OCI-LY1 (cell line): ENCODE data around the gene BACH2.

Source experiments
- H2AFZ ChIP-seq: fragments of 200-600 bp; sonication (generic), shearing (Covaris generic); 2 replicates; pipeline ENCODE4 v1.6.0; 2014; ENCODE audit warnings: antibody characterized with exemption, mild to moderate bottlenecking, low read length
- H3F3A ChIP-seq: fragments of 200-600 bp; sonication (generic), shearing (Covaris generic); 2 replicates; pipeline ENCODE4 v1.6.0; 2014; ENCODE audit warnings: mild to moderate bottlenecking, antibody characterized with exemption, low read length, moderate library complexity; ENCODE audit not compliant: insufficient read depth
- H3K27ac ChIP-seq: fragments of 200-600 bp; sonication (generic); 2 replicates; pipeline ENCODE4 v1.5.1; 2014; ENCODE audit warnings: low read length, mixed run types, mild to moderate bottlenecking, low read depth; ENCODE audit not compliant: poor library complexity, severe bottlenecking
- H3K27me3 ChIP-seq: fragments of 200-600 bp; sonication (generic); 2 replicates; pipeline ENCODE4 v1.6.0; 2014; ENCODE audit warnings: antibody characterized with exemption, mild to moderate bottlenecking, low read length, moderate library complexity; ENCODE audit not compliant: insufficient read depth
- H3K36me3 ChIP-seq: fragments of 200-600 bp; sonication (generic); 2 replicates; pipeline ENCODE4 v1.6.1; 2014; ENCODE audit warnings: mild to moderate bottlenecking, antibody characterized with exemption, low read length, moderate library complexity, mixed read lengths; ENCODE audit not compliant: insufficient read depth
- H3K4me1 ChIP-seq: fragments of 200-600 bp; sonication (generic); 2 replicates; pipeline ENCODE4 v1.5.1; 2014; ENCODE audit warnings: mild to moderate bottlenecking, low read length, moderate library complexity; ENCODE audit not compliant: insufficient read depth, severe bottlenecking
- H3K4me2 ChIP-seq: fragments of 200-600 bp; sonication (generic), shearing (Covaris generic); 2 replicates; pipeline ENCODE4 v1.6.1; 2014; ENCODE audit warnings: low read length
- H3K4me3 ChIP-seq: fragments of 200-600 bp; sonication (generic); 2 replicates; pipeline ENCODE4 v1.5.1; 2014; ENCODE audit warnings: low read length, low read depth, mild to moderate bottlenecking, mixed read lengths; ENCODE audit not compliant: poor library complexity, severe bottlenecking
- H3K79me2 ChIP-seq: fragments of 200-600 bp; shearing (Covaris generic); 2 replicates; pipeline ENCODE4 v1.6.1; 2016; ENCODE audit warnings: mixed run types, low read length, mixed read lengths; ENCODE audit not compliant: insufficient read depth
- H3K9ac ChIP-seq: fragments of 200-600 bp; sonication (generic), shearing (Covaris generic); 2 replicates; pipeline ENCODE4 v1.6.1; 2014; ENCODE audit warnings: mild to moderate bottlenecking, low read length, mixed read lengths
- H3K9me2 ChIP-seq: fragments of 200-600 bp; sonication (generic), shearing (Covaris generic); 2 replicates; pipeline ENCODE4 v1.6.1; 2014; ENCODE audit warnings: low read depth, mild to moderate bottlenecking, low read length, mixed read lengths
- H3K9me3 ChIP-seq: fragments of 200-600 bp; shearing (Covaris generic); 2 replicates; pipeline ENCODE4 v1.6.1; 2014; ENCODE audit warnings: low read length, mixed read lengths
- H4K20me1 ChIP-seq: fragments of 200-600 bp; sonication (generic), shearing (Covaris generic); 2 replicates; pipeline ENCODE4 v1.6.0; 2016; ENCODE audit warnings: mild to moderate bottlenecking, low read length; ENCODE audit not compliant: insufficient read depth
- EZH2 ChIP-seq: fragments of 200-600 bp; sonication (generic), shearing (Covaris generic); IDR thresholded peaks from 2 replicates; pipeline ENCODE4 v1.8.0; 2017; ENCODE audit warnings: borderline replicate concordance, mixed run types, mild to moderate bottlenecking, antibody characterized with exemption, low read length, moderate library complexity, mixed read lengths
- TF ChIP-seq, protein P1 (sequence below): fragments of 200-600 bp; sonication (generic), shearing (Covaris generic); IDR thresholded peaks from 2 replicates; pipeline ENCODE4 v1.5.1; 2017; ENCODE audit warnings: mild to moderate bottlenecking, antibody characterized with exemption, low read length, moderate library complexity, mixed read lengths

Gene BACH2

DNA sequence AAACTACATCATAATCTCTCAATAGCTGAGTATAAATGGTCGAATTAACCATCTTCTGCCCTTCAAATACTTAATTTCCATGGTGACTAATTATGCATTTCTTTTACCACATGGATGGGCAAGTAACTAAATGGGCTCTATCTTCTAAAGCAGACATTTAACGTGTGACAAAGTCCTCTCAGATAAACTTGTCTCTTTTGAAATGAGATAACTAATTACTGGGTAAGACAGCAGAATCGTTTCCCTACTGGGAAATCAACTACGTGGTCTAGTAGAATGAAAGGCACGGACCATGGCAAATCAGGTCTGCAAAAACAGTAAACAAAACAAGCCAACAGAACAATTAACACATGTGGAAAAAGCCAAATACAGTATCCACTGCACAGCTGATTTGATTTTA, 137.7 kb downstream of the BACH2 start:
- H3K36me3 ChIP-seq = peaks cover 51% of the 10 kb centered on the region
- H3K27ac ChIP-seq = peak overlapping the region; percentile 47
- no peak overlapping the region for H3K4me3 ChIP-seq
- H3K27me3 ChIP-seq = no peaks in the 10 kb centered on the region
- H3K4me2 ChIP-seq = peak overlapping the region; percentile 33; the same call in 1 of the 2 replicates
- no peak overlapping the region for H2AFZ ChIP-seq
- TF ChIP-seq, protein P1, sequence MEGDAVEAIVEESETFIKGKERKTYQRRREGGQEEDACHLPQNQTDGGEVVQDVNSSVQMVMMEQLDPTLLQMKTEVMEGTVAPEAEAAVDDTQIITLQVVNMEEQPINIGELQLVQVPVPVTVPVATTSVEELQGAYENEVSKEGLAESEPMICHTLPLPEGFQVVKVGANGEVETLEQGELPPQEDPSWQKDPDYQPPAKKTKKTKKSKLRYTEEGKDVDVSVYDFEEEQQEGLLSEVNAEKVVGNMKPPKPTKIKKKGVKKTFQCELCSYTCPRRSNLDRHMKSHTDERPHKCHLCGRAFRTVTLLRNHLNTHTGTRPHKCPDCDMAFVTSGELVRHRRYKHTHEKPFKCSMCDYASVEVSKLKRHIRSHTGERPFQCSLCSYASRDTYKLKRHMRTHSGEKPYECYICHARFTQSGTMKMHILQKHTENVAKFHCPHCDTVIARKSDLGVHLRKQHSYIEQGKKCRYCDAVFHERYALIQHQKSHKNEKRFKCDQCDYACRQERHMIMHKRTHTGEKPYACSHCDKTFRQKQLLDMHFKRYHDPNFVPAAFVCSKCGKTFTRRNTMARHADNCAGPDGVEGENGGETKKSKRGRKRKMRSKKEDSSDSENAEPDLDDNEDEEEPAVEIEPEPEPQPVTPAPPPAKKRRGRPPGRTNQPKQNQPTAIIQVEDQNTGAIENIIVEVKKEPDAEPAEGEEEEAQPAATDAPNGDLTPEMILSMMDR = no peak
- TF ChIP-seq EZH2 = no peak
- H3K4me1 ChIP-seq = peaks cover 99% of the 10 kb centered on the region
- no peaks in the 10 kb centered on the region for H4K20me1 ChIP-seq
- H3K9me2 ChIP-seq = no peaks in the 10 kb centered on the region
- H3K9me3 ChIP-seq = no peaks in the 10 kb centered on the region
- H3K79me2 ChIP-seq = peaks cover 99% of the 10 kb centered on the region
- no peak overlapping the region for H3K9ac ChIP-seq
- peaks cover 6% of the 10 kb centered on the region; the same call in 1 of the 2 replicates for H3F3A ChIP-seq

- Histone ChIP-seq H2AFZ (no peak overlapping the region), H4K20me1 (no peaks in the 10 kb centered on the region; the same call in 1 of the 2 replicates)
- TF ChIP-seq, protein P1 = no peak
- TF ChIP-seq EZH2 = no peak
Observed at GRCh38 chr6:90157441-90157840, 139.2 kb downstream of the BACH2 start.

GRCh38 chr6:90156861-90157260, 139.8 kb downstream of the BACH2 start:
- H3K27me3 ChIP-seq = no peaks in the 10 kb centered on the region
- no peak overlapping the region for H3K4me3 ChIP-seq
- H3K9me2 ChIP-seq = no peaks in the 10 kb centered on the region
- H2AFZ ChIP-seq = no peak overlapping the region
- H3K9ac ChIP-seq = no peak overlapping the region
- TF ChIP-seq, protein P1 = no peak
- no peak for TF ChIP-seq EZH2
- H3K4me1 ChIP-seq = peaks cover 100% of the 10 kb centered on the region
- H3K9me3 ChIP-seq = no peaks in the 10 kb centered on the region
- no peaks in the 10 kb centered on the region; the same call in 1 of the 2 replicates for H4K20me1 ChIP-seq
- peak overlapping the region; percentile 41 for H3K4me2 ChIP-seq
- H3K27ac ChIP-seq = peak overlapping the region; percentile 28
- peaks cover 3% of the 10 kb centered on the region; the same call in 1 of the 2 replicates for H3F3A ChIP-seq
- peaks cover 99% of the 10 kb centered on the region for H3K79me2 ChIP-seq
- H3K36me3 ChIP-seq = peaks cover 42% of the 10 kb centered on the region

More at GRCh38 chr6:90157441-90157840, 139.2 kb downstream of the BACH2 start:
- Histone ChIP-seq H3K27me3 (no peaks in the 10 kb centered on the region), H3K4me1 (peaks cover 100% of the 10 kb centered on the region), H3K4me3 (no peak overlapping the region), H3K27ac (peak overlapping the region; percentile 28), H3K4me2 (peak overlapping the region; percentile 41; the same call in 1 of the 2 replicates), H3F3A (peaks cover 6% of the 10 kb centered on the region; the same call in 1 of the 2 replicates), H3K36me3 (peaks cover 47% of the 10 kb centered on the region), H3K9me2 (no peaks in the 10 kb centered on the region), H3K79me2 (peaks cover 99% of the 10 kb centered on the region), H3K9ac (no peak overlapping the region), H3K9me3 (no peaks in the 10 kb centered on the region)
